Stimulated activated CD4-positive, alpha-beta T cell treated with anti-CD3 and anti-CD28 coated beads, TNF-alpha, amount 100 ng/mL, for 1 hour (primary cell): Measurements from ENCODE around the gene SREBF1.
A peak's percentile ranks its signal among the peaks of the same experiment; 100 is the strongest.

Experiments
- DNase-seq, 3 donors: peaks; one replicate each; pipeline ENCODE4 v3.0.0-alpha.2; 2020; ENCODE audit warnings: low read depth in 3 of 3, low spot score in 1 of 3

SREBF1 gene

GRCh38 chr17:17797119-17797809 is 39.5 kb downstream of the SREBF1 start:
- DNase-seq = no peak

DNA sequence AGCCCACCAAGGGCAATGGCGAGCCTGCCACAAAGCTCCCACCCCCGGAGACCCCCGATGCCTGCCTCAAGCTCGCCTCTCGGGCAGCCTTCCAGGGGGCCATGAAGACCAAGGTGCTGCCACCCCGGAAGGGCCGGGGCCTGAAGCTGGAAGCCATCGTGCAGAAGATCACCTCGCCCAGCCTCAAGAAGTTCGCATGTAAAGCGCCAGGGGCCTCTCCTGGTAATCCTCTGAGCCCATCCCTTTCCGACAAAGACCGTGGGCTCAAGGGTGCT is 40.1 kb downstream of the SREBF1 start:
- no peak for DNase-seq

GRCh38 chr17:17795946-17796786 is 40.6 kb downstream of the SREBF1 start:
- no peak for DNase-seq

DNA sequence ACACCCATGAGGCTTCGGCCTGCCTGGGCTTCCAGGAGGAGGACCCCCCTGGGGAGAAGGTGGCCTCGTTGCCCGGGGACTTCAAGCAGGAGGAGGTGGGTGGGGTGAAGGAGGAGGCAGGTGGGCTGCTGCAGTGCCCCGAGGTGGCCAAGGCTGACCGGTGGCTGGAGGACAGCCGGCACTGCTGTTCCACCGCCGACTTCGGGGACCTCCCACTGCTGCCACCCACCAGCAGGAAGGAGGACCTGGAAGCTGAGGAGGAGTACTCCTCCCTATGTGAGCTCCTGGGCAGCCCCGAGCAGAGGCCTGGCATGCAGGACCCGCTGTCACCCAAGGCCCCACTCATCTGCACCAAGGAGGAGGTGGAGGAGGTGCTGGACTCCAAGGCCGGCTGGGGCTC is 41.5 kb downstream of the SREBF1 start:
- no peak for DNase-seq

DNA sequence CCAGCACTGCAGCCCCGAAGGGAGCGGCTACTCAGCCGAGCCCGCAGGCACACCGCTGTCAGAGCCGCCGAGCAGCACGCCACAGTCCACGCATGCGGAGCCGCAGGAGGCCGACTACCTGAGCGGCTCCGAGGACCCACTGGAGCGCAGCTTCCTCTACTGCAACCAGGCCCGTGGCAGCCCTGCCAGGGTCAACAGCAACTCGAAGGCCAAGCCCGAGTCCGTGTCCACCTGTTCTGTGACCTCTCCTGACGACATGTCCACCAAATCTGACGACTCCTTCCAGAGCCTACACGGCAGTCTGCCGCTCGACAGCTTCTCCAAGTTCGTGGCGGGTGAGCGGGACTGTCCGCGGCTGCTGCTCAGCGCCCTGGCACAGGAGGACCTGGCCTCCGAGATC is 42.4 kb downstream of the SREBF1 start:
- DNase-seq = no peak

GRCh38 chr17:17793378-17794214 is 43.2 kb downstream of the SREBF1 start:
- no peak for DNase-seq

- DNase-seq = peak in 2 of 3 donors; percentile 10 to 30
Measured at GRCh38 chr17:17792551-17793377, 44.0 kb downstream of the SREBF1 start.

DNA sequence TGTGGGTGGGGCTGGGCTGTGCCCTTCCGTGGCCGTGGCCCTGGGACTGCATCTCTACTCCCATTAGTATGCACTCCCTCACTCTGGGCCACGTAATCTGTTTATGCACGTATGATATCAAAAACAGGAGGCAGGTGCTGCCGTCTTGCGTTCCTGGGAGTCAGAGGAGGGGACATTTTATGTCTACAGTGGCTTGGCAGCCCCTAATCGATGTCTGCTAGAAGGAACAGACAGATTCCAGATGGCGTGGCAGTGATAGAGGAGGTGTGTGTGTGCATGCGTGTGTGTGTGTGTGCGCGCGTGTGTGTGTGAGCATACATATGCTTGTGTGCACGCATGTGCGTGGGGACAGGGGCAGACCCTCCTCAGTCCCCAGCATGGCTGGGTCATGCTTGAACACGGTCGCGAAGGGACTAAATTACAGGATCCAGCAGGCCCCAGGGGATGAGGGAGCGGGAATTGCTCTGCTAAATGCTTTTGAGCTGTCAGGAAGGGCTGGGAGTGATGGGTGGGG is 44.7 kb downstream of the SREBF1 start:
- no peak for DNase-seq

DNA sequence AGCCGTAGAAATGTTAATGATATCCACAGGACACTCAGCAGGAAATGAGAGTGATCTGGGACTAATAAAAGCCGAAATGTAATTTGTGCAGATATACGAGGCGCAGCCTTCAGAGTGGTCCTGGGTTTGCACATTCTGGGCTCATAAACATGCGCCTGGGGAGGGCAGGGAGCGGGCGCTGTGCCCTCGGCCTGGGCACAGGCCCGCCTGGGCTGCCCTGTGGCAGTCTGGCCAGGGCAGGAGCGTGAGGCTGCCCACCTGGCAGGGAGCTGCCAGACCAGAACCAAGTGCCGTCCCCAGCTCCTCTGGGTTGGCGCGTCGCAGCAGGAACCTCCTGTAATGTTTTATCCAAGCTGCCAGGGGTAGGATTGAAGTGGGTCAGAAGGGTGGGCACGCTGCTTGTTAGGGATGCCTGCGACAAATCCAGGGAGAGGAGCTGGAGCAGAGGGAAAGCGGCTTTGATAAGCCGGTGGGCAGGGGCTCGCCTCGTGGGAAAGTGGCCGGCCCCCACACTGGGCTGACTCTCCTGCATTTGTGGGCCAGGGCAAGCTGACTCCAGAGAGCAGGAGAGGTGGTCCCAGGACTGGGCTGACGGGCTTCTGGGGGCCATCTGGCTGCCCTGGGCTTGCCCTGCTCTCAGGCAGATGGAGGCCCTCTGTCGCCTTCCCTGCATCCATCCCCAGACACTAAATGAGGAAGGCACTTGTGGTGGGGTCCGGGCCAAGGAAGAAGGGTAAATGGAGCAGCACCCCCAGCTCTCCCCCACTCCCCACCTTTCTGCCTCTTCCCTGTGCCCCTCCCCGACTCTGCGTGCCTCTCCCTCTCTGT is 45.9 kb downstream of the SREBF1 start:
- DNase-seq = no peak

DNA sequence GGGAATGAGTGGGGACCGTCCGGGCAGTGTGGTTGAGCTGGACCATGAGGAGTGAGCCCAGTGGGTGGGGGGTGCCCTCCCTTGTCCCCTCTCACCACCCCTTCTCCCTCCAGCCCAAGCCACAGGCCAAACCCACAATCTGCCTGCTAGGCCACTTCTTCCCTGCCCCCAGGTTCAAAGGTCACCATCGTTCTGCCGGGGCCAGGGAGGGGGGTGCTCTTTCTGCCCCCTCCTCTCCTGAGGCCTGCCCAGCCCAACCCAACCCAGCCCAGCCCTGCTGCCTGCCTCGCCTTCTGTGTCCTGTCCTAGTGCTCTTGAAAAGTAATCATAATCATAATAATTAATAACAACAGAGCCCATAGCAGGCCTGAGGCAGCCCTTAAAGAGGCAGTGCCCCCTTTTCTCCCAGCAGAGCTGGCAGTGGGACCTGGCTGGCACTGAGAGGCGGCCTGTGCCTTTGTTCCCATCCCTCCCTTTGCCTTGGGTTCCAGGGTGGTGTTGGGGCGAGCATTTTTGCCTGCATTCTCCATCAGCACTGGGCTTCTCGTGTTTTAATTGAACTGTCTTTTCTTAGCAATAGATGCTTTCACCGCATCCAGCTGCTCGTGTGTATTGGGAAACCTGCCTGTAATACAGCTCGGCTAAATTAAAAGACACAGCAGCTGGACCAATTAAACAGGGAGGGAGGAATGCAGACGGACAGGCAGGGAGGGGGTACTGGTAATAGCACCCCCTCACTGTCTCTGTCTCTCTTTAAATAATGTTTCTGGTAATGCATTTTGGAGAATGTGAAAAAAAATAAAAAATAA is 46.8 kb downstream of the SREBF1 start:
- no peak for DNase-seq

DNA sequence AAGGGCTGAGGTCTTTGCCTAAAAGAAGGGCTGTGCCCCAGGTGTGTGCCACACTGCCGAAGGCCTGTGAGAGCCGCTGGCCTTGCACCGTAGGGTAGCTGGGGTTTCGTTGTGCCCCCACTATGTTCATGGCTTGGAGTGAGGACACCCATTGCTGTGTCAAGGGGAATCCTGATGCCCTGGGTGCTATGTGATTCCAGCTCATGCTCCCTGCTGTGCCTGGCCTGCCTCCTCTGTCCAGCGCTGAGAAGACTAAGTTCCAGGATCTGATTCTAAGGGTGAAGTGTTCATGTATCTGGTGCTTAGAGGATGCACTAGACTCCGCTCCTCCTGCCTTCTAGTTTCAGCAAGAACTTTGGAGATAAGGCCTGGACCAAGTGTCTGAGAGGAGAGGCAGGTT is 47.4 kb downstream of the SREBF1 start:
- DNase-seq = no peak

GRCh38 chr17:17788967-17789366 is 47.8 kb downstream of the SREBF1 start:
- DNase-seq = no peak

GRCh38 chr17:17787568-17787967 is 49.2 kb downstream of the SREBF1 start:
- no peak for DNase-seq

- DNase-seq = no peak
Measured at GRCh38 chr17:17786998-17787397, 49.8 kb downstream of the SREBF1 start.

GRCh38 chr17:17785407-17785806 is 51.4 kb downstream of the SREBF1 start:
- DNase-seq = no peak

DNA sequence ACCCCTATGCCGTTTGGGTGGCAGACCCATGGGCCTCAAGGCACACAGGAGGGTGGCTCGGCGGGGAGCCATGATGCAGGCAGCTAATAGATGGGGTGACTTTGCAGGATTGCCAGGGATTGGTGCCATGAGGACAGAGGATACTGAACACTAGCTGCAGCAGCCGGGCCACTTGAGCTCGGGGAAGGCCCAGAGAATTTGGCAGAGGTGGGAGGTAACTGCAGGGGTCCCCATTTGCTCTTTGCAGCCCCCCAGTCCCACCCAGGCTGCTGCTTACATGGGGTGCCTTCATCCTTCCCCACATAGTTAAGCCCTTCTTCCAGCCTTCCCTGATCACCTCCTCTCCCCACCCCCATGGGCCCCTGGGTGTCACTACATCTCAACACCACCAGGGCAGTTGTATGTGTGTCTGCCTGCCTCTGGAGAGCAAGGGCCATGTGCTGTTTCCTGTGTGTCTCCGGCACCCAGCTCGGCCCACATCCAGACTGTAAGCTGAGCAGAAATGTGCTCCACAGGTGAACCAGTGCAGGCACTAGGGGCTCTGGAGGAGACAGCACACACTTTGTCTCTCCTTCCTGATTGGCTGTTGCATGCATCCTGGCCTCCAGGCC is 52.0 kb downstream of the SREBF1 start:
- no peak for DNase-seq

GRCh38 chr17:17783825-17784656 is 52.7 kb downstream of the SREBF1 start:
- DNase-seq = no peak
